Stimulated activated CD4-positive, alpha-beta T cell treated with anti-CD3 and anti-CD28 coated beads, Interleukin-12 subunit alpha, Interleukin-12 subunit beta, amount 100 ng/mL, for 4 hours (primary cell): ENCODE data around the gene LIN9.
"Not testable (repeated sequence)": the region's sequence is repeated elsewhere in the genome, so short reads cannot be mapped to it uniquely, and the experiment has no call there.

Experiments used
- DNase-seq: peaks from one replicate; pipeline ENCODE4 v3.0.0-alpha.2; 2020

LIN9 gene

DNA sequence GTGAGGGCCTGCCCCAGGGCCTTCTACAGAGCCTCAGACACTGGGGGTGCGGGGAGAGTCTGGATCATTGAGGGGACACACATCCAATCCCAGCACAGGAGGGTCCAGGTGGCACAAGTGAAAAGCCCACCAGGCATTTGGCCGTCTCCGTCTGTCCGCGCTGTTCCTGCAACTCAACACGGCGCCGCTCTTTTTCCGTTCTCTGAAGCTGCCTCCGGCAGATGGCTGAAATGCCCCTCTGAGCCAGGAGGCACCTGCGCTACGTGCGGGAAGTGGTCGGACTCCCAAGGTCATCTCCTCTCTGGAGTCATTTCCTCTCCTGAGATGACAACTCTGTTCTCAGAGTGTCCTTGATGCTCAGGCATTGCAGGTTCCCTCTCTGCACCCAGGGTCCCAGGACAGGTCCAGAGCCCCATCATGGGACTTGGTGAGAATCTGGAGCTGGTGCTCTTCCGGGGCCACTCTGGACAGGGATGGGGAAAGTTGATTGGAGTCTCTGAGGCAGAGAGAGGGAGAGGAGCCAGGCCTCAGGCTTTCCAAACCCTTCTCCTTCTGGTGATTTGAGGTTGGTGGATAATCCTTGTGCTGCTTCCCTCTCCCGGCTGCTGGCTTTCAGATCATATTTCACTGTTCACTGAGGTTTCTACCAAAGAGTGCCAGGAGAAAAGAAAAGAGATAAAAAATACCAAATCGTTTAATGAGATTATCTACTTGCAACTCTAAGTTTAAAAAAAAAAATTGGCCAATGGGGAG is 99.5 kb downstream of the LIN9 start:
- no peak for DNase-seq

DNA sequence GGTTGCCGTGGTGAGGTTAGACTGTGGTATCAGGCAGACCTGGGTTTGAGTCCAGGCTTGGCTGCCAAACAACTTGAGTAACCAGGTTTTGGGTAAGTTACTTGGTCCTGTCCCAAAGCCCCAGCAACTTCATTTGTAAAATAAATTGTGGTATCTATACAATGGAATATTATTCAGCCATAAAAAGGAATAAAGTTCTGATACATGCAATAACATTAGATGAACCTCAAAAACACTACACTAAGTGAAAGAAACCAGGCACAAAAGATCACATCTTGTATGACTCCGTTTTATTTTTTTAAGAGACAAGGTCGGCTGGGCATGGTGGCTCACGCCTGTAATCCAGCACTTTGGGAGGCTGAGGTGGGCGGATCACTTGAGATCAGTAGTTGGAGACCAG is 101.9 kb downstream of the LIN9 start:
- DNase-seq: no peak

DNA sequence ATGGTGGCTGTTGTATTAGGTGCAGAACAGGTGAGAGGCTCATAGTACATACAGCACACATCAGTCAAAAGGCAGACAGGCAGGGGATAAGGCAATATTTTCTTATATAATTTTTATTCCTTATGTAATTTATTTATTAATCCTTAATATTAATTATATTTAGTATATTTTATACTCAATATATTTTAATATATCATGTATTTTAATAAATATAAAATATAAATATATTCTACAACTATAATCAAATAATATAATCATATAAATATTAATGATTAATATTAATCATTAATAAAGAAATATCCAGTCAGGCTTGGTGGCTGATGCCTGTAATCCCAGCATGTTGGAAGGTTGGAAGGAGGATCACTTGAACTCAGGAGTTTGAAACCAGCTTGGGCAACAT is 104.8 kb downstream of the LIN9 start:
- no peak for DNase-seq

DNA sequence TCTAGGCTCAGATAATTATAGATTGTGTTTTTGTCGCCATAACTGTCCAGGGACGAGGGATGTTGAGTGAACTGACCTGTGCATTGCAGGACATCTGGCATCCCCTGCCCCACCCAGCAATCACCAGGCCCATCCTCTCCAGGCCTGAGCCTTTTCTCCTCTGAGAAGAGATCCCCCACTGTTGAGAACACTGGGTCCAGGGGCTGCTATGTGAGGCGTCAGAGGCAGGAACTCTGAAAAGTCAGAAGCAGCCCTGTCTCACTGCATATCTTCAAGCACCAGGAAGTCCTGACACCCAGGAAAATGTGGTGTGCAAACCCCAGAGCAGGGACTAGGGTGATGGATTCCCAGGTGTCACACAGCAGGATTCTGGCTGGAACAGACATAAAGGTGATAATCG is 105.3 kb downstream of the LIN9 start:
- DNase-seq: no peak

DNA sequence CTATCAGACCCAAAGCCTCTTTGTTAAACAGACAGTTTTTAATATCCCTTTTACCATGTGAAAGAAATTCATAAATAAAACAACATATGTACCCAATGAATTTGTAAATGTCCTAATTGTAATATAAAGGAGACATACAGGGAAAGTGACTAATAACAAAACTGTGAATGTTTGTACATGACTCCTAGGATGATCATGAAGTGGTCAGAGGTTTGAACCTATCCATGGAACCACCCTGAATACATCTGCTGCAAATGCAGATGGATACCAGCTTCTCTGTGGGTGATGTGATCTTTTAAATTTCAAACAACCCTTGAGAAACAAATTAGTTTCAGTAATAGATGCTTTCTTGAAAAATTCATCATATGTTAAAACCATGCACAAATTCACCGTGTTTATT is 105.7 kb downstream of the LIN9 start:
- DNase-seq: no peak

DNA sequence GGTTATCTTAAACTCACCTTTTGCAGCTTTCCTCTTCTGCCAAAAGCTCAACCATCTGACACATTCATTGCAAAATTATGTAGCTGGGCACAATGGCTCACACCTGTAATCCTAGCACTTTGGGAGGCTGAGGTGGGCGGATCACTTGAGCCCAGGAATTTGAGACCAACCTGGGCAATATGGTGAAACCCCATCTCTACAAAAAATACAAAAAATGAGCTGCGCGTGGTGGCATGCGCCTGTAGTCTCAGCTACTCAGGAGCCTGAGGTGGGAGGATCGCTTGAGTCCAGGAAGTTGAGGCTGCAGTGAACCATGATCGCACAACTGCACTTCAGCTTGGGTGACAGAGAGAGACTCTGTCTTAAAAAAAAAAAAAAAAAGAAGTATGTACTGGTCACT is 106.3 kb downstream of the LIN9 start:
- DNase-seq: not testable (repeated sequence)

DNA sequence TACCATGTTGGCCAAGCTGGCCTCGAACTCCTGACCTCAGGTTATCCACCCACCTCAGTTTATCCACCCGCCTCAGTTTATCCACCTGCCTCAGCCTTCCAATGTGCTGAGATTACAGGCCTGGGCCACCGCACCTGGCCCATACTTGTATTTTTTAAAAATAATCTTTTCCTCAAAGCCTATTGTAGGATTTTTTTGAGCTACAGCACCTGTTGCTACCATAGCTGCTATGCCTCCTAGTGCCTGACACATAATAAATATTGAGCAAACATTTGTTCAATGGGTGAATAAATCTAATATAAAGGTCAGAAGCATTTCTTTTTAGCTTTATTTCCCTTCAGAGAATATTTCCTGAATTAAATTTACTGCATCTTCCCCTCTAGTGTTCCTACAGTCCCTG is 106.7 kb downstream of the LIN9 start:
- DNase-seq: no peak

DNA sequence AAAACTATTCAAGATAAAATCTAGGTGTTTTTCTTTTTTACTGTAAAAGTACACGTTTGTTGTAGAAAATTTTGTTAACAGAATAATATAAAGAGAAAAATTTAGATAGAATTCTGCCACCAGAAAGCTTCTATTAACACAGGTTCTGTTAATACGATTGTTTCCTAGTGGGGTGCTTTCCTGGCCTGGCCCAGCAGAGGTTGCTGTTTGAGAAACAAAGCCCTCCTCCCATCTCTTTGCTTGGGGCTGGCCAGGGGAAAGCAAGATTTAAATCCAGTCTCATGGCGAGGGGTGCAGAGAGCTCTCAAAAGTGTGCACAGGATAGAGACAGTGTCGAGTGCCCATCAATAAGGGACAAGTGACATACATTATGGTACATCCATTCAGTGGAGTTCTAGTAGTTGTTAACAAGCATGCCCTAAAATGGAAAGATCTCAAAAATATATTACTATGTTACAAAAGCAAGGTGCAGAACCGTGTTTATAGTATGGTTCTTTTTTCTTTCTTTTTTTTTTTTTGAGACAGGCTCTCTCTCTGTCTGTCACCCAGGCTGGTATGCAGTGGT is 107.9 kb downstream of the LIN9 start:
- no peak for DNase-seq

DNA sequence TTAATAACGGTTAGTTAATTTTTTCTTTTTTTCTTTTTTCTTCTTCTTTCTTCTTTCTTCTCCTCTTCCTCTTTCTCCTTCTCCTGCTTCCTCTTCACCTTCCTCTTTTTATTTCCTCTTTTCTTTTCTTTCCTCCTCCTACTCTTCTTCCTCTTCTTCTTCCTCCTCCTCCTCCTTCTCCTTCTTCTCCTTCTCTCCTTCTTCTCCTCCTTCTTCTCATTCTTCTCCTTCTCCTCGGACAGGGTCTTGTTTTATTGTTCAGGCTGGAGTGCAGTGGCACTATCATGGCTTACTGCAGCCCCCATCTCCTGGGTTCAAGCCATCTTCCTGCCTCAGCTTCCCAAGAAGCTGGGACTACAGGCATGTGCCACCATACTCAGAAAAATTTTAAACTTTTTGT is 109.0 kb downstream of the LIN9 start:
- DNase-seq: no peak

DNA sequence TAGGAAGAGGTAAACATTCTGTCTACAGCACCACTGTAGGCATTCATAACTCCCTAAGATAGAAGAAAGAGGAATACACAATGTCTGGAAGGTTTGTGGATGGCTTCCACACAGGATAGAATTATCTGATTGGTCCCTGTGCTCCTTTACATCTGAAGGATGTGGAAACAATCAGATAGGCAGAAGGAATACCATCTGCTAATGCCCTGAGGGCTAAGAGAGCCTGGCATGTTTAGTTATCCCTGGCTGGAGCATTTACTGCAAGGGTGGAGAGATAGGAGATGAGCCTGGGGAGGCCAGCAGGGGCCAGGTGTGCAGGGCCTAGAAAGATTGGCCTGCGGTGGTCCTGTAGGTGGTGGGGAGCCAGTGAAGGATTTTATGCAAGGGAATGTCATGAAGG is 113.8 kb downstream of the LIN9 start:
- no peak for DNase-seq

DNA sequence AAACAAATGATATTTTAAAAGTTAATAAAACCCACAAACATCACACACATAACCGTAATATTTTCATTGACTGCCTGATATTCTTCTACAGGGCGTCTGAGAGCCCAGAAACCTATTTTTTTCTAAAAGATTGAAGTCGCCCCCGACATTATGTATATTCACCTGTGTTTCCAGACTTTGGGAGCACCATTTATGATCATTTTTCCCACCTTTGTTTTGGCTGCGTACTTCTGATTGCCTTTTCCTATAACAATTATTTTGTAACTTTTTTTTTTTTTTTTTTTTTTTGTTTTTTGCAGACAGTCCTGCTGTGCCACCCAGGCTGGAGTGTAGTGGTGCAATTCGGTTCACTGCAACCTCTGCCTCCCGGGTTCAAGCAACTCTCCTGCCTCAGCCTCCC is 121.6 kb downstream of the LIN9 start:
- DNase-seq: no peak

DNA sequence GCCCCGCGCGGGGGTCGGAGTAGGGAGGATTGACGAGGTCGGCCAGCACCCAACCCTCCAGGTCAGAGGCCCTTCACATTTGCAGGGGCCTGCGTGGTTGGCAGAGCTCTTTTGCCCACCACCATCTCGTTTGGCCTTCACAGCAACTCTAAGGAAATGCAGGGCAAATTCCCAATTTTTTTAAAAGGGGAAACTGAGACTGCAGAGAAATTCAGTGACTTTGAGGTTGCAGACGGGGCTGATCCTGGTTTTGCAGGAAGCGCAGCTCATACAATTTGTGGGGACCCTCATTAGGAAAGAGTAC is 122.0 kb downstream of the LIN9 start:
- DNase-seq: no peak

DNA sequence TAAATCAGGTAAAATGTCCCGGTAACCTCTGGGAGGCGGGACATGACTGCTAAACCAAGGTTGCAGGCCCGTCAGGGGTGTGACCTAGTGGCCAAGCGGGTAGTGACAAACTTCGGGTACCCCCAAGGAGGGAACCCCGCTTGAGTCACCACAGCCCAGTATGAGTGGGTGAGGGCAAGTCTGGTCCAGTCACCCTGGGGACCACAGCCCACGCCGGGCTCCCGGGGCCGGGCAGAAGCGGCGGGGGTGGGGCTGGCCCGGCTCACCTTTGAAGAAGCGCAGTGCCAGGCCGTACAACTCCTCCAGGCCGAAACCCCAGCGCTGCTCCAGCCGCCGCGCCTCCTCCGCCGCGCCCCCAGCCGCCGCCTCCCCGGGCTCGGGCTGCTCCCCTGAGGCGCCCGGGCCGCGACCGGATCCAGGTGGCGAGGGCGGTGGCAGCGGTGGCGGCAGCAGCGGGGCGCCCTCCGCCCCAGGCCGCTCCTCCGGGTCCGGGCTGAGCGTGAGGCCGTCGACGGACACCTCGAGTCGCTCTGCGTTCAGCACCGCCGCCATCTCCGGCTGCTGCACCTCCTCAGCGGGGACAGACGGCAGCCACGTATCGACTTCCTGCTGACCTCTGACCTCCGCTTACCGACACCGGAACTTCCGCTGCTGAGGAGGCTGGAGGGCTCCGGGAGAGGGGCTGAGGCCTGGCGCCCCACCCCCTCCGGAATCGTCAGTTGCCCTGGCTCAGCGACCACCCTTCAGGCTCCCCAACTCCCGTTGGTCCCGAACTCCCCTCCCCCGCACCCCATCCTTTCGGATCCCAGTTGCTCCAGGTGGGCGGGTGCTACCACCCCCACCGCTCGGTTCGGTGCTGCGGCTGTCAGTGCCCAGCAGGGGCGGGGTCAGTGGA is 122.6 kb downstream of the LIN9 start, which contains the start of gene ACBD3:
TSS of gene ACBD3 (minus strand) at position 618 of the 895 bp plus-strand sequence. CDS start at position 552, 66 bp downstream.
- peak; percentile 78 for DNase-seq

DNA sequence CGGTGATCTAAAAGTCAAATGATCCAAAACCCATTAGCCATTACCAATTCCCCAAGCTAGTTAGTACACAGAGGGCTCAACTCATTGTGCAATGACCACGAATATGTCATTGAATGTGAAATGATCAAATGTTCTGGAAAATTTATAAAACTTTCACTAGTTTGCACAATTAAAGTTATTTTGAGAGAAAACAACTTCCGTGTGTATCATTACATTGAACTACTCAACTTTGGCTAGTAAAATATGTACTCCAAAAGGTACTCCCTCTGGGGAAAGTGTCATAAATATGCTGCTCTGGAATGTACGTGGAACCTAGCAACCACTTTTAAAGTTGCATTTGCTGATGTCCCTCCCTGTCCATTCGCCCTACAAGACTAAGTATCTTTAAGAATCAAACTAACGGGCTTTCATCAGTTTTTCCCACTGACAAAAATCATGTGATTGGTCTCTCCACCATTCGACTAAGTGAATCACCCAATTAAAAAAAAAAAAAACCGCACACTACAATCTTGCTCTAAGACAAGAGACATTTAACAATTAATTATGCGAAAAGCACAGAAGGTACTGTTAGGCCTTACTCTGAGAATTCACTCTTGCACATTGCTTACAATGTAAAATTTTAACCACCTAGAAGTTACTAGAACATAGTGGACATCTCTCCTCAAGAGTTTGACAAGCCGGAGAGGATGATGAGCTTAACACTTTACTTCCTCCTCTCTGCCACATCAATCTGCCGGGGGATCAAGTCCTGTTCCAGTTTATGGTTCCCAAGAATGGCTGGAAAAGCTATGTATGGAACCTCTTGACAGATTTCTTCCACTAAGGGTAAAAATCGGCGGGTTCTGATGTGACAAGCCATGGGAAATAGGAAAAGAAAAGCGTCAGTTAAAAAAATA is 123.6 kb downstream of the LIN9 start:
- DNase-seq: no peak

DNA sequence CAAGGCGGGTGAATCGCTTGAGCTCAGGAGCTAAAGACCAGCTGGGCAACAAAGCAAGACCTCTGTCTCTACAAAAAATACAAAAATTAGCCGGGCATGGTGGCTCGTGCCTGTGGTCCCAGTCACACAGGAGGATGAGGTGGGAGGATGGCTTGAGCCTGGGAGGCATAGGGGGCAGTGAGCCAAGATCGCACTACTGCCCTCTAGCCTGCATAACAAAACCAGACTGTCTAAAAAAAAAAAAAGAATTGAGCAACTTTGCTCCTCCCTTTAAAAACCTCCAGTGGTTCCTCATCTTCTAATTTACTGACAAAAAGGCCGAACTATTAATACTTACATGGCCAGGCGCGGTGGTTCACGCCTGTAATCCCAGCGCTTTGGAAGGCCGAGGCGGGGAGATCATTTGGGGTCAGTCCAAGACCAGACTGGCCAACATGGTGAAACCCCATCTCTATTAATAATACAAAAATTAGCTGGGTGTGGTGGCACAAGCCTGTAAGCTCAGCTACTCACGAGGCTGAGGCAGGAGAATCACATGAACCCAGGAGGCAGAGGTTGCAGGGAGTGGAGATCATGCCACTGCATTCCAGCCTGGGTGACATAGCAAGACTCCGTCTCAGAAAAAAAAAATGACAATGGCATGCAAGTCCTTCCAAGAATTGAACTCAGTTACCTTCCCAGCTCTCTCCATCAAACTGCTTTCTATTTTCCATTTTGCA is 126.8 kb downstream of the LIN9 start:
- DNase-seq: no peak
